Activated T-cell treated with anti-CD3 and anti-CD28 coated beads, Interleukin-2, amount 50 U/mL, for 4 hours (primary cell): ENCODE measurements around the gene HPSE2. TPM values are rescaled to one million over a fixed set of nuclear protein-coding genes. Genes with fewer than 3 reads are reported as not detected.

ENCODE experiments used
- ATAC-seq, 2 donors: fragments of 200-7000 bp; cut with Tn5 transposase; one replicate each; pipeline ENCODE4 v1.10.0; 2021
- DNase-seq: peaks from one replicate; pipeline ENCODE4 v3.0.0-alpha.2; 2020
- H3K27me3 Mint-ChIP-seq: one replicate; pipeline ENCODE4 v1.8.0; 2021; ENCODE audit warnings: low read depth, mixed read lengths
- H3K36me3 Mint-ChIP-seq: one replicate; pipeline ENCODE4 v1.8.0; 2022; ENCODE audit warnings: mixed read lengths; ENCODE audit not compliant: insufficient read depth
- H3K4me1 Mint-ChIP-seq: one replicate; pipeline ENCODE4 v1.8.0; 2021; ENCODE audit warnings: low read depth, mixed read lengths
- H3K4me3 Mint-ChIP-seq: one replicate; pipeline ENCODE4 v1.8.0; 2021; ENCODE audit warnings: mild to moderate bottlenecking, moderate library complexity, mixed read lengths
- H3K9me3 Mint-ChIP-seq: one replicate; pipeline ENCODE4 v1.8.0; 2021; ENCODE audit warnings: mixed read lengths
- total RNA-seq, 3 donors: library from RNA; stranded (reverse); gene quantifications; one replicate each; pipeline ENCODE4 v1.2.1, GENCODE V29; 2021

The HPSE2 gene
- total RNA-seq, 3 donors from 2014 or later: not detected

GRCh38 chr10:98458809-98459784 is 776.6 kb downstream of the HPSE2 start:
- Mint-ChIP-seq H3K27me3 (peaks cover 24% of the 10 kb centered on the region), H3K4me1 (no peaks in the 10 kb centered on the region), H3K4me3 (no peak overlapping the region), H3K36me3 (no peaks in the 10 kb centered on the region), H3K9me3 (no peaks in the 10 kb centered on the region)
- DNase-seq (no peak), ATAC-seq (no peak)

- no peaks in the 10 kb centered on the region for H3K36me3 Mint-ChIP-seq
- no peak for DNase-seq
- H3K4me3 Mint-ChIP-seq: no peak overlapping the region
- H3K4me1 Mint-ChIP-seq: no peaks in the 10 kb centered on the region
- H3K9me3 Mint-ChIP-seq: no peaks in the 10 kb centered on the region
- ATAC-seq: no peak
- H3K27me3 Mint-ChIP-seq: peaks cover 24% of the 10 kb centered on the region
These were observed 777.9 kb downstream of the HPSE2 start for GRCh38 chr10:98457721-98458120.

- peaks cover 29% of the 10 kb centered on the region for H3K27me3 Mint-ChIP-seq
- no peaks in the 10 kb centered on the region for H3K9me3 Mint-ChIP-seq
- ATAC-seq: no peak
- no peaks in the 10 kb centered on the region for H3K4me1 Mint-ChIP-seq
- no peak for DNase-seq
- H3K36me3 Mint-ChIP-seq: no peaks in the 10 kb centered on the region
- H3K4me3 Mint-ChIP-seq: no peak overlapping the region
These were observed 778.8 kb downstream of the HPSE2 start for GRCh38 chr10:98456686-98457482.

- Mint-ChIP-seq H3K27me3 (peaks cover 31% of the 10 kb centered on the region), H3K4me1 (no peaks in the 10 kb centered on the region), H3K9me3 (no peaks in the 10 kb centered on the region), H3K36me3 (no peaks in the 10 kb centered on the region), H3K4me3 (no peak overlapping the region)
- DNase-seq: no peak
- no peak for ATAC-seq
These were observed 779.5 kb downstream of the HPSE2 start for GRCh38 chr10:98456043-98456570.

GRCh38 chr10:98453729-98454128 is 781.9 kb downstream of the HPSE2 start:
- Mint-ChIP-seq H3K4me1 (no peaks in the 10 kb centered on the region), H3K27me3 (peaks cover 36% of the 10 kb centered on the region), H3K4me3 (no peak overlapping the region), H3K36me3 (no peaks in the 10 kb centered on the region), H3K9me3 (no peaks in the 10 kb centered on the region)
- DNase-seq (no peak), ATAC-seq (no peak)

GRCh38 chr10:98450618-98451017 is 785.0 kb downstream of the HPSE2 start:
- DNase-seq (no peak), ATAC-seq (no peak)
- Mint-ChIP-seq H3K27me3 (peaks cover 23% of the 10 kb centered on the region), H3K4me3 (no peak overlapping the region), H3K4me1 (peaks cover 10% of the 10 kb centered on the region), H3K9me3 (no peaks in the 10 kb centered on the region), H3K36me3 (no peaks in the 10 kb centered on the region)

DNA sequence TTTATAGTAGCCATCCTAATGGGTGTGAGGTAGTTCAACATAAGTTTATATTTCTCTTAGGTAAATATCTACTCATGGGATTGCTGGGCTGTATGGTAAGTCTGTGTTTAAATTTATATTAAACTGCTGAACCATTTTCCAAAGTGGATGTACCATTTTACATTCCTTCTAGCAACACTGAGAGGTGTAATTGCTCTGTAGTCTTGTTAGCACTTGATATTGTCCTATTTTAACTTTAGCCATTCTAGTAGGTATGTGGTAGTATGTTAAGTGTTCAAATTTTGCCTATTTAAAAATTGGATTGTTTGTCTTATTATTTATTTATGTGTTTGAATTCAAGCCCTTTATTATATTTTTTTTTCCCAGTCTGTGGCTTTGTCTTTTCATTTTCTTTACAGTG is 786.4 kb downstream of the HPSE2 start:
- H3K4me1 Mint-ChIP-seq: peaks cover 23% of the 10 kb centered on the region
- ATAC-seq (no peak), DNase-seq (no peak)
- peaks cover 19% of the 10 kb centered on the region for H3K27me3 Mint-ChIP-seq
- peaks cover 8% of the 10 kb centered on the region for H3K36me3 Mint-ChIP-seq
- no peaks in the 10 kb centered on the region for H3K9me3 Mint-ChIP-seq
- H3K4me3 Mint-ChIP-seq: no peak overlapping the region

DNA sequence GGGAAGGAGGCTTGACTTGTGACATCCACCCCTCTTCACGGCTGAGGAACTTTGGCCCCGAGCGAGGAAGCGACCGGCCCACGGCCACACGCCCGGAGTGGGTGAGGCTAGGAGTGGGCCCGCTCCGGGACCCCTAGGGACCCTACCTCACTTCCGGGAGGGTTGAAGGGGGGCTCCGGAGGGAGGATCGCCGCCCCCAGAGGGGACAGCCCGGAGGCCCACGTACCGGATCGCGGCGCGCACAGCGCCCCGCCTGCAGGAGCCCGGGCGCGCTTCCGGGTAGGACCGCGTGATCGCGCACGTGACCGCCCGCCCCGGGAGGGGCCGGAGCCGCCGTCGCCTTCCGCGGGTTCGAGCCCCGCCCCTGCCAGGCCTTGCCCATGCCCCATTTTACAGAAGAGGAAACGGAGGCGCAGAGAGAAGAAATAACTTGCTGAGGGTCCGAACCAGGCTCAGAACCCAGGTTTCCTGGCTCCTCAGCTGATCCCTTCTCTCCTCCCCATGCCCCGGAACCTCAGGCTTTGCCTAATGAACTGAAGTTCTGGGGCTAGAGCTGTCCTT is 788.9 kb downstream of the HPSE2 start, which contains the start of gene HPS1:
Gene HPS1 (minus strand): TSS at position 275 of the 561 bp plus-strand sequence. CDS start 3,695 bp downstream, outside the sequence.
- DNase-seq: peak; percentile 76
- Mint-ChIP-seq H3K27me3 (peaks cover 6% of the 10 kb centered on the region), H3K36me3 (peaks cover 20% of the 10 kb centered on the region), H3K4me3 (peak within 1 kb of the TSS; percentile 94), H3K4me1 (peaks cover 38% of the 10 kb centered on the region), H3K9me3 (no peaks in the 10 kb centered on the region)
- ATAC-seq: peak; percentile 95

GRCh38 chr10:98446151-98446660 is 789.4 kb downstream of the HPSE2 start:
- H3K4me1 Mint-ChIP-seq: peaks cover 43% of the 10 kb centered on the region
- peak; percentile 30 for DNase-seq
- H3K27me3 Mint-ChIP-seq: peaks cover 6% of the 10 kb centered on the region
- no peaks in the 10 kb centered on the region for H3K9me3 Mint-ChIP-seq
- peaks cover 25% of the 10 kb centered on the region for H3K36me3 Mint-ChIP-seq
- ATAC-seq: peak; percentile 49 to 52
- peak overlapping the region; percentile 94 for H3K4me3 Mint-ChIP-seq

- H3K36me3 Mint-ChIP-seq: peaks cover 29% of the 10 kb centered on the region
- peaks cover 48% of the 10 kb centered on the region for H3K4me1 Mint-ChIP-seq
- ATAC-seq (no peak), DNase-seq (no peak)
- no peaks in the 10 kb centered on the region for H3K9me3 Mint-ChIP-seq
- peaks cover 1% of the 10 kb centered on the region for H3K27me3 Mint-ChIP-seq
- H3K4me3 Mint-ChIP-seq: peak overlapping the region; percentile 94
These were observed 790.3 kb downstream of the HPSE2 start for GRCh38 chr10:98445200-98445812.

- no peaks in the 10 kb centered on the region for H3K27me3 Mint-ChIP-seq
- H3K36me3 Mint-ChIP-seq: peaks cover 36% of the 10 kb centered on the region
- ATAC-seq (no peak), DNase-seq (no peak)
- H3K4me3 Mint-ChIP-seq: peak overlapping the region; percentile 94
- peaks cover 50% of the 10 kb centered on the region for H3K4me1 Mint-ChIP-seq
- H3K9me3 Mint-ChIP-seq: no peaks in the 10 kb centered on the region
These were observed 791.2 kb downstream of the HPSE2 start for GRCh38 chr10:98444314-98445006.

- no peak overlapping the region for H3K4me3 Mint-ChIP-seq
- H3K36me3 Mint-ChIP-seq: peaks cover 72% of the 10 kb centered on the region
- H3K9me3 Mint-ChIP-seq: no peaks in the 10 kb centered on the region
- ATAC-seq (no peak), DNase-seq (no peak)
- no peaks in the 10 kb centered on the region for H3K27me3 Mint-ChIP-seq
- H3K4me1 Mint-ChIP-seq: peaks cover 26% of the 10 kb centered on the region
These were observed 796.9 kb downstream of the HPSE2 start for GRCh38 chr10:98438715-98439114.

DNA sequence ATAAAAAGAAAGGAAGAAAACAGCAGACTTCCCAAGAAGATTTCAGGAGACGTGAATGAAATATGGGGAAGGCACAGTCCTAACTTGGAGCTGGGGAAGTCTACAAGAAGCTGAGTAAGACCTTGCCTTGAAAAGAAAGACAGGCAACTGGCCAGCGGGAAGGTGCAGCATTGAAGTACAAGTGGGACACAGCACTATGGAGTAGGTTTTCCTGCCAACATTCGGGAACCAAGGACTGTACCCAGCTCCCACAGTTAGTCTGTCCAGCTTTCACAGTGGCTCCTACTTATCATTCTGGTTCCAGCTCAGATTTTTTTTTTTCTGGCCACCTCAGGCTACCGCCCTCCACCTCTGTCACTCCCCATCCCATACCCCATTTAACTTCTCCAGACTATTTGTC is 798.9 kb downstream of the HPSE2 start:
- no peak for ATAC-seq
- peaks cover 5% of the 10 kb centered on the region for H3K9me3 Mint-ChIP-seq
- H3K4me3 Mint-ChIP-seq: no peak overlapping the region
- no peak for DNase-seq
- H3K4me1 Mint-ChIP-seq: peaks cover 14% of the 10 kb centered on the region
- H3K36me3 Mint-ChIP-seq: peaks cover 75% of the 10 kb centered on the region
- no peaks in the 10 kb centered on the region for H3K27me3 Mint-ChIP-seq
